22Rv1 (cell line): ENCODE results near the gene LDLRAD4.

Source experiments
- ZFX ChIP-seq: fragments of 450-650 bp; IDR thresholded peaks from 2 replicates; pipeline ENCODE4 v1.6.1; 2017; ENCODE audit warnings: antibody characterized with exemption, borderline replicate concordance
- TF ChIP-seq, protein P1 (sequence below): fragments of 450-650 bp; IDR thresholded peaks from 2 replicates; pipeline ENCODE4 v1.5.1; 2017; ENCODE audit warnings: mild to moderate bottlenecking

DNA sequence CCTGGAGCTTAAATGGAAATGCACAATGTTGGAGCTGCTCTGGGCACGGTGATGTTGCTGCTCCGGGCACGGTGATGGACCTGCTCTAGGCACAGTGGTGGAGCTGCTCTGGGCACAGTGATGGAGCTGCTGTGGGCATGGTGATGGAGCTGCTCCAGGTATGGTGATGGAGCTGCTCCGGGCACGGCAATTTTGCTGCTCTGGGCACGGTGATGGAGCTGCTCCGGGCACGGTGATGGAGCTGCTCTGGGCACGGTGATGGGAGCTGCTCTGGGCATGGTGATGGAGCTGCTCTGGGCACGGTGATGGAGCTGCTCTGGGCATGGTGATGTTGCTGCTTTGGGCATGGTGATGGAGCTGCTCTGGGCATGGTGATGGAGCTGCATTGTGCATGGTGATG, 79.7 kb downstream of the LDLRAD4 start:
- TF ChIP-seq, protein P1, sequence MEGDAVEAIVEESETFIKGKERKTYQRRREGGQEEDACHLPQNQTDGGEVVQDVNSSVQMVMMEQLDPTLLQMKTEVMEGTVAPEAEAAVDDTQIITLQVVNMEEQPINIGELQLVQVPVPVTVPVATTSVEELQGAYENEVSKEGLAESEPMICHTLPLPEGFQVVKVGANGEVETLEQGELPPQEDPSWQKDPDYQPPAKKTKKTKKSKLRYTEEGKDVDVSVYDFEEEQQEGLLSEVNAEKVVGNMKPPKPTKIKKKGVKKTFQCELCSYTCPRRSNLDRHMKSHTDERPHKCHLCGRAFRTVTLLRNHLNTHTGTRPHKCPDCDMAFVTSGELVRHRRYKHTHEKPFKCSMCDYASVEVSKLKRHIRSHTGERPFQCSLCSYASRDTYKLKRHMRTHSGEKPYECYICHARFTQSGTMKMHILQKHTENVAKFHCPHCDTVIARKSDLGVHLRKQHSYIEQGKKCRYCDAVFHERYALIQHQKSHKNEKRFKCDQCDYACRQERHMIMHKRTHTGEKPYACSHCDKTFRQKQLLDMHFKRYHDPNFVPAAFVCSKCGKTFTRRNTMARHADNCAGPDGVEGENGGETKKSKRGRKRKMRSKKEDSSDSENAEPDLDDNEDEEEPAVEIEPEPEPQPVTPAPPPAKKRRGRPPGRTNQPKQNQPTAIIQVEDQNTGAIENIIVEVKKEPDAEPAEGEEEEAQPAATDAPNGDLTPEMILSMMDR = no peak
- TF ChIP-seq ZFX = no peak
